Measurements from ENCODE around the gene SYDE2.

SYDE2 gene

GRCh38 chr1:85237613-85238012 lies 36.8 kb upstream of the SYDE2 start:
- no peak overlapping the region for H3K27ac ChIP-seq (ENCODE audit: low read length)

DNA sequence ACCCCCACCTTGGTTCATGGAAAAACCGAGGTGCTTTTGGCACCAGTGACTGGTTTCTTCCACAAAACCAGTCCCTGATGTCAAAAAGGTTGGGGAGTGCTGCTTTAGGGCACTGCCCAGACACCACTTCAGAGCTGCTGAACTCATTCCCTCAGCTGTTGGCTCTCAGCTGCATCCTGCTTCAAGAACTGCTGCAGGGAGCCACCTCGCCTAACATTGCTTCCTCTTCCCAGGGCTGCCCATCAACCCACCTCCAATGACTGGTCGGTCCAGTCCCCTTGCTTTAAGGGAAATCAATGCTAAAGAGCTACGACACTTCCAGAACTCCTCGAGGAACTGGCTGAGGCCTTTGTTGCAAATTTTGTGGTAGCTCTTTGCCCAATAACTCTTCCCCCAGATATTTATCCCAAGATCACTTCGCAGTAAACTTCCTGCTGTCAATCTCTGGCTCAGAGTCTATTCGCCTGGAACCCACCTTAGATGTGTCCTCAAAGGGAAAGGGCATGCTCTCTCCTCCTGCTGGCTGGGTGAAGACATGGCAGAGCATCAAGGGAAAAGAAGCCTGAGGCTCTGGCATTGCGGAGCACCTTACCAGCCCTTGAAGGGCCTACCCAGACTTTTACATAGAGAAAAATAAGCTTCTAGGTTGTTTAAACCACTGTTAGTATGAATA lies 29.6 kb upstream of the SYDE2 start:
- Histone ChIP-seq H3K4me2 (ENCODE audit: low read length) (no peak overlapping the region), H3K9ac (ENCODE audit: low read length) (no peak overlapping the region), H3K79me2 (ENCODE audit: low read length) (no peaks in the 10 kb centered on the region), H2AFZ (ENCODE audit: low read depth, low read length) (no peak overlapping the region), H3K4me3 (ENCODE audit: low read length) (no peak overlapping the region), H3K27ac (ENCODE audit: low read length) (no peak overlapping the region), H4K20me1 (ENCODE audit: insufficient read depth, low read length) (no peaks in the 10 kb centered on the region), H3K27me3 (ENCODE audit: low read depth, low read length) (no peaks in the 10 kb centered on the region), H3K4me1 (ENCODE audit: low read length) (no peaks in the 10 kb centered on the region), H3K36me3 (replicated peaks; ENCODE audit: low read depth, low read length) (no peaks in the 10 kb centered on the region), H3K9me3 (ENCODE audit: insufficient read depth, low read length) (no peaks in the 10 kb centered on the region)
- TF ChIP-seq, protein P1, sequence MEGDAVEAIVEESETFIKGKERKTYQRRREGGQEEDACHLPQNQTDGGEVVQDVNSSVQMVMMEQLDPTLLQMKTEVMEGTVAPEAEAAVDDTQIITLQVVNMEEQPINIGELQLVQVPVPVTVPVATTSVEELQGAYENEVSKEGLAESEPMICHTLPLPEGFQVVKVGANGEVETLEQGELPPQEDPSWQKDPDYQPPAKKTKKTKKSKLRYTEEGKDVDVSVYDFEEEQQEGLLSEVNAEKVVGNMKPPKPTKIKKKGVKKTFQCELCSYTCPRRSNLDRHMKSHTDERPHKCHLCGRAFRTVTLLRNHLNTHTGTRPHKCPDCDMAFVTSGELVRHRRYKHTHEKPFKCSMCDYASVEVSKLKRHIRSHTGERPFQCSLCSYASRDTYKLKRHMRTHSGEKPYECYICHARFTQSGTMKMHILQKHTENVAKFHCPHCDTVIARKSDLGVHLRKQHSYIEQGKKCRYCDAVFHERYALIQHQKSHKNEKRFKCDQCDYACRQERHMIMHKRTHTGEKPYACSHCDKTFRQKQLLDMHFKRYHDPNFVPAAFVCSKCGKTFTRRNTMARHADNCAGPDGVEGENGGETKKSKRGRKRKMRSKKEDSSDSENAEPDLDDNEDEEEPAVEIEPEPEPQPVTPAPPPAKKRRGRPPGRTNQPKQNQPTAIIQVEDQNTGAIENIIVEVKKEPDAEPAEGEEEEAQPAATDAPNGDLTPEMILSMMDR (IDR thresholded peaks at IDR 0.05; ENCODE audit: low read depth, low read length), result peak; percentile 33
- TF ChIP-seq EZH2phosphoT487 (IDR thresholded peaks at IDR 0.05; ENCODE audit: low read depth), result no peak

More at GRCh38 chr1:85237613-85238012, 36.8 kb upstream of the SYDE2 start:
- H3K36me3 ChIP-seq (replicated peaks; ENCODE audit: low read depth, low read length), result no peaks in the 10 kb centered on the region
- H3K4me3 ChIP-seq (ENCODE audit: low read length), result no peak overlapping the region
- no peak overlapping the region for H2AFZ ChIP-seq (ENCODE audit: low read depth, low read length)
- no peak overlapping the region for H3K9ac ChIP-seq (ENCODE audit: low read length)
- H3K9me3 ChIP-seq (ENCODE audit: insufficient read depth, low read length), result no peaks in the 10 kb centered on the region
- TF ChIP-seq, protein P1 (IDR thresholded peaks at IDR 0.05; ENCODE audit: low read depth, low read length), result no peak
- no peak for TF ChIP-seq EZH2phosphoT487 (IDR thresholded peaks at IDR 0.05; ENCODE audit: low read depth)
- H3K4me2 ChIP-seq (ENCODE audit: low read length), result no peak overlapping the region
- peaks cover 8% of the 10 kb centered on the region for H3K4me1 ChIP-seq (ENCODE audit: low read length)
- H3K79me2 ChIP-seq (ENCODE audit: low read length), result no peaks in the 10 kb centered on the region
- no peaks in the 10 kb centered on the region for H4K20me1 ChIP-seq (ENCODE audit: insufficient read depth, low read length)
- no peaks in the 10 kb centered on the region for H3K27me3 ChIP-seq (ENCODE audit: low read depth, low read length)

DNA sequence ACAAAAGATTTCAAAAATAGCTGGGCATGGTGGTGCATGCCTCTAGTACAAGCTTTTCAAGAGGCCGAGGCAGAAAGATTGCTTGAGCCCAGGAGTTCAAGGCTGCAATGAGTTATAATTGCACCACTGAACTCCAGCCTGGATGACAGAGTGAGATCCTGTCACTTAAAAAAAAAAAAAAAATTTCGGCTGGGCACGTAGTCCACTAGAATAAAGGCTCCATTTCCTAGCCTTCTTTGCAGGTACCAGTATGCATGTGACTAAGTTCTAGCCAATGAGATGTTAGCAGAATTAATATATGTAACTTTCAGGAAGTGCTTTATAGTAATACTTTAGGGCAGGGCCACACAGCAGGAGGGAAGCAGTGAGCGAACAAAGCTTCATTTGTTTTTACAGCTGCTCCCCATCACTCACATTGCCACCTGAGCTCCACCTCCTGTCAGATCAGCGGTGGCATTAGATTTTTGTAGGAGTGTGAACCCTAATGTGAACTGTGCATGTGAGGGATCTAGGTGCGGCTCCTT lies 28.8 kb upstream of the SYDE2 start:
- Histone ChIP-seq H3K4me3 (ENCODE audit: low read length) (no peak overlapping the region), H3K4me2 (ENCODE audit: low read length) (no peak overlapping the region), H3K79me2 (ENCODE audit: low read length) (no peaks in the 10 kb centered on the region), H3K4me1 (ENCODE audit: low read length) (no peaks in the 10 kb centered on the region), H3K9ac (ENCODE audit: low read length) (no peak overlapping the region), H3K27ac (ENCODE audit: low read length) (no peak overlapping the region), H2AFZ (ENCODE audit: low read depth, low read length) (no peak overlapping the region), H3K36me3 (replicated peaks; ENCODE audit: low read depth, low read length) (no peaks in the 10 kb centered on the region), H3K27me3 (ENCODE audit: low read depth, low read length) (no peaks in the 10 kb centered on the region), H3K9me3 (ENCODE audit: insufficient read depth, low read length) (no peaks in the 10 kb centered on the region), H4K20me1 (ENCODE audit: insufficient read depth, low read length) (no peaks in the 10 kb centered on the region)
- TF ChIP-seq EZH2phosphoT487 (IDR thresholded peaks at IDR 0.05; ENCODE audit: low read depth), result no peak
- TF ChIP-seq, protein P1 (IDR thresholded peaks at IDR 0.05; ENCODE audit: low read depth, low read length), result no peak

DNA sequence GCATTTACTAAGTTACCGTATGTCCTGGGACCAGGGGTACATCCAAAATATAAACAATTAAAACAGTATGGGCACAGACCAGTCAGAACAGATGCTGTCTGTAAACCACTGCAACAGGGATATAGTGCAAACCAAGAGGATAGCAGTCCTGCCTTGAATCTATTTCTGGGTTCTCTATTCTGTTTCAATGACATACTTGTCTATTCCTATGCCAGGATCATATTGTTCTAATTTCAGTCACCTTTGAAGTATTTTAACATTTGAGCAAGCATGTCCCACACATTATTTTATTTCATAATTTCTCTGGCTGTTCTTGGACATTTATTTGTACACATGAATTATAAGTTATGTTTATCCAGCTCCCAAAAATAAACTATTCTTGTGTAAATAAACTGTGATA lies 28.2 kb upstream of the SYDE2 start:
- Histone ChIP-seq H3K79me2 (ENCODE audit: low read length) (no peaks in the 10 kb centered on the region), H4K20me1 (ENCODE audit: insufficient read depth, low read length) (no peaks in the 10 kb centered on the region), H3K4me2 (ENCODE audit: low read length) (no peak overlapping the region), H3K9me3 (ENCODE audit: insufficient read depth, low read length) (no peaks in the 10 kb centered on the region), H3K9ac (ENCODE audit: low read length) (no peak overlapping the region), H3K4me3 (ENCODE audit: low read length) (no peak overlapping the region), H3K27me3 (ENCODE audit: low read depth, low read length) (no peaks in the 10 kb centered on the region), H3K36me3 (replicated peaks; ENCODE audit: low read depth, low read length) (no peaks in the 10 kb centered on the region), H3K4me1 (ENCODE audit: low read length) (no peaks in the 10 kb centered on the region), H2AFZ (ENCODE audit: low read depth, low read length) (no peak overlapping the region), H3K27ac (ENCODE audit: low read length) (no peak overlapping the region)
- TF ChIP-seq, protein P1 (IDR thresholded peaks at IDR 0.05; ENCODE audit: low read depth, low read length), result no peak
- TF ChIP-seq EZH2phosphoT487 (IDR thresholded peaks at IDR 0.05; ENCODE audit: low read depth), result no peak
